Cerebellar cortex (tissue), 1 donor: ENCODE results near the gene LRWD1.
"Not testable (repeated sequence)": the region's sequence is repeated elsewhere in the genome, so short reads cannot be mapped to it uniquely, and the experiment has no call there.

Experiments used
- DNase-seq: peaks from one replicate; pipeline ENCODE4 v3.0.0-alpha.2; 2015; ENCODE audit warnings: low spot score

LRWD1 gene

DNA sequence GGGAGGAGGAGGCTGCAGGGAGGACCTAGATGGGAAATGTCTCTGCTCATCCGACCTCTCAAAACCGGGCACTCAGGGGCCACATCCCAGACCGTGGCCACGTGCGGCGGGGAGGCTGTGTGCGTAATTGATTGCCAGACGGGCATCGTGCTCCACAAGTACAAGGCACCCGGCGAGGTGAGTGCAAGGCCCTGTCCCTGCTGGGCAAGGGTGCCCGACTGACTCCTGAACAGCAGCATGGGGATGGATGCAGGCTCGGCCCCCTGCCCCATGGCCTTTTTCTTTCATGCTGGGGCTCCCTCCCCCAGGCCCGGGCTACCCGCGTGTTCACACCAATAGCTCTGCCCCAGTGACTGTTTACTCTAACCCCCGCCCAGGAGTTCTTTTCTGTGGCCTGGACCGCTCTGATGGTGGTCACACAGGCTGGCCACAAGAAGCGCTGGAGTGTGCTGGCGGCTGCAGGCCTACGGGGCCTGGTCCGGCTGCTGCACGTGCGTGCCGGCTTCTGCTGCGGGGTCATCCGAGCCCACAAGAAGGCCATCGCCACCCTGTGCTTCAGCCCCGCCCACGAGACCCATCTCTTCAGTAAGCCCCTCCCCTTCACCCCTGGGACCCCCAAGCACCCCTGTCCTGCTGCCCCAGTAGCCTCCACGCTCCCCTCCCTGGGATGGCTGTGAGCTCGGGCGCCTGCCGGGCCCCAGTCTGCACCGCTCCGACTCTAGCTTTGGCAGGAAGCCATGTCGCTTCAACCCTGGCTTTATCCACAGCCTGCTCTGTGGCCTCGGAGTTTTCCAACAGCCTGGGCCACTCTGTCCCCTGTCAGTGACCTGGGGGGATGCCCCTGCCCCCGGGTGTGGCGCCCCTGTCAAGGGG is 3.9 kb downstream of the LRWD1 start:
- peak; percentile 64 for DNase-seq

DNA sequence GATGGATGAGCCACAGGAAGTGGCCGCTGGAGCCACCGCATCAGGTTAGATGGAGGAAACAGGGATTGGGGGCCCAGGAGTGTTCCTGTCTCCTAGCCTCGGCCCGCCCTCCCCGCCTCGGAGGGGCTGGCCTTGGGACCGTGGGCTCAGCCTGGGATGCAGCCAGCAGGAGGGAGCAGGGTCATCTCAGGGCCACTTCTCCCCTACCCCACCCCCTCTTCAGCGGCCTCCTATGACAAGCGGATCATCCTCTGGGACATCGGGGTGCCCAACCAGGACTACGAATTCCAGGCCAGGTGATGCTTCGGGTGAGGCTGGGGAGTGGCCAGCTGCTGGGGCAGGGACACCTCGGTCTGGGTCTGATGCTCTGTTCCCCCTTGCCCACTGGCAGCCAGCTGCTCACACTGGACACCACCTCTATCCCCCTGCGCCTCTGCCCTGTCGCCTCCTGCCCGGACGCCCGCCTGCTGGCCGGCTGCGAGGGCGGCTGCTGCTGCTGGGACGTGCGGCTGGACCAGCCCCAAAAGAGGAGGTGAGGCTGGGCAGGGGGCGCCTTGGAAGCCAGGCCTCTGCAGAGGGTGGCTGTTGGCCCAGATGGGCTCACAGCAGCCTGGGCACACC is 4.7 kb downstream of the LRWD1 start:
- DNase-seq: no peak

DNA sequence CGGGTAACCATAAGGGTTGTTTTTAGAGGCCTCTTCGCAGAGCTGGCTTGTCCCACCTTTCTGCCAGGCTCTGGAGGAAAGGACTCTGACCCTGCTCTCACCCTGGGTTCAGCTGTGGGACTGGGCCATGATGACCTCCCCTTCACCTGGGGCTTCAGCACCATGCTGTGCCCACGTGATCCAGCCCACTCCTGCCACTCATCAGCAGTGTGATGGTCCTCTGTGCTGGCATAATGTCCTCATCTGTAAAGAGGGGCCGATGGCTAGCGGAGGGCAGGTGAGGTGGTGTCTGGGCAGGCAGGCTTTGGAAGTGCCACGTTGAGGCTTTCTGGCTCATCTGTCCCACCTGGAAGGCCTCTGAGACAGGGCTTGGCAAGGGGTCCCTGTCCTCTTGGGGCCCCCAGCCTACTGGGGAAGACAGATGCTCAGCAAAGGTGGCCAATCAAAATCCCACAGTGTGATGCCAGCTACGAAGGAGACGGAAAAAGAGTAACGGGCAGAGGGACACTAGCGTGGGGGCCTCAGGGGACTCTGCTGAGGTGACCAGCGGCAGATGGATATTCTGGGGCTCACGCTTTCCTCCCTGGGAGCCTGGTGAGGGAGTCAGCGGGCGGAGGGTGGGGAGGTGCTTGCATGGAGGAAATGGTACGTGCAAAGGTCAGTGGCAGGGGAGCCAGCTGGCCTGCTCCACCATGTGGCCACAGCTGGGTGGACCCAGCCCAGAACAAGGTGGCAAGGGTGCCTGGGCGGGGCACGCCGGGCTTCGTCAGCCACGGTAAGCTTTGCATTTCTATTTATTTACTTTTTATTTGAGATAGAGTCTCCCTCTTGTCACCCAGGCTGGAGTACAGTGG is 5.4 kb downstream of the LRWD1 start:
- DNase-seq: no peak

DNA sequence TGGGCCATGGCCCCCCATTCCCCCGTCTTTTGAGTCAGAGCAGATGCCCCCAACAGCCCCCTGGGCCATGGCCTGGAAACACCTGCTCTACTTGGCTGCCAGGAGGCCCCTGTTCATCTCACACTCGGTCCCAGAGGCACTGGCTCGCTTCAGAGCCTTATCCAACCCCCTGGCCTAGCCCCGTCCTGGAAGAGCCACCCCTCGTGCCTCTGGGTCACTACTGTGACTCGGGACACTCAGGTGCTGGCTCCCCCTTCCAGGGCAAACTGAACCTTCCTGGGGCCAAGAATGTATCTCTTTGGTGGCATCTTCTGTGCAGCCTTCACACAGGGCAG is 7.0 kb downstream of the LRWD1 start:
- no peak for DNase-seq

DNA sequence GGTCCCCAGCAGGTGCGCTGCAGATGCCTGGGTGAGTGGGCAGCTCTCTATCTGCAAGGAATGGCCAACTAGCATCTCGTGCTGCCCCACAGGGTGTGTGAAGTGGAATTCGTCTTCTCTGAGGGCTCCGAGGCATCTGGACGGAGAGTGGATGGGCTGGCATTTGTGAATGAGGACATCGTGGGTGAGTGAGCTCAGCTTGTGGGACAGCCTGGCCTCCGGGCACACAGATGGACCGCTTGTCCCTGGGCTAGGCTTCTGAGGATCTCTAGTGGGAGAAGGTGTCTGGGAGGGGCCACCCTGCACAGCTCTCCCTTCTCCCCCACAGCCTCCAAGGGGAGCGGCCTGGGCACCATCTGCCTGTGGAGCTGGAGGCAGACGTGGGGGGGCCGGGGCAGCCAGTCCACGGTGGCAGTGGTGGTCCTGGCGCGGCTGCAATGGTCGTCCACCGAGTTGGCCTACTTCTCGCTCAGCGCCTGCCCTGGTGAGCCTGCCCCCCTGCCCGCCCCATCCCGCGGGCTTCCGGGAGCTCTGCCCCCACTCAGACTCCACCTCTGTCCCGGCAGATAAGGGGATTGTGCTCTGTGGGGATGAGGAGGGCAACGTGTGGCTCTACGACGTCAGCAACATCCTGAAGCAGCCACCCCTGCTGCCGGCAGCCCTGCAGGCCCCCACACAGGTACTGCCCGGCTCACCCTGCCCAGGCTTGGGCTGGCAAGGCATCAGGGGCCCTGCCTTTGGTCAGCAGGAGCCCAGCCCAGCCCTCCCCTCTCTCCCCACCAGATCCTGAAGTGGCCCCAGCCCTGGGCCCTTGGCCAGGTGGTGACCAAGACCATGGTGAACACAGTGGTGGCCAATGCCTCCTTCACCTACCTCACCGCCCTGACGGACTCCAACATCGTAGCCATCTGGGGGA is 7.6 kb downstream of the LRWD1 start:
- peak; percentile 82 for DNase-seq

DNA sequence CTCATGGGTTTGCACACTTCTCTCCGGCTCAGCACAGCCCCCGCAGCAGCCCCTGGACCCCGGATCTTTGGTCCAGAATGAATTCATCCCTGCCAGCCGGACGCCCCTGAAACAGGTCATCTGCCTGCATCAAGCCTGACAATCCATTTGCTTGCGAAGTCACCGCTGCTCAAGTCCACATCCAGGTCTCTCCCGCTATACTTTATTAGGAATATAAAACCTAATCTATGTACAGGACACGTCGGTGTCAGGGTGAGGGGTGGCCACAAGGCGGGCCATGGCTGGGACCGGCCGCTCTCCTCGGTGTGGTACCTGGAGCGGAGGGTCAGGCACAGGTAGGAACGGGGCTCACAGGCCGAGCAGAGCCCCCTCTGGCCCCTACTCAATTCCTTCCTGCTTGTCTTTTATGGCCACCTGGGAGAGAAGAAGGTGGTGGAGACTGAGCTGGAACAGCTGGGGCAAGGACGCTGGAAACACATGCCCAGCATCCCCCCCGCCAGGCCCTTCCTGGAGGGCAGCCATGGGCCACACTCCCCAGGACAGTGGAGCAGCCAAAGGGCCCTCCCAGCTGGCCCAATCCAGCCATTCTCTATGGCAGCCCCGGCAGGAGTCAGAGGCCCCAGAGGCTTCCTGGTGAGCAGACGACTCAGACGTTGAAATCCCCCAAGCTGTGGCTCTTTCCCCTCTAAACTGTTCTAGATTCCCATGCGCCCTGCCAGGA is 8.6 kb downstream of the LRWD1 start:
- no peak for DNase-seq

DNA sequence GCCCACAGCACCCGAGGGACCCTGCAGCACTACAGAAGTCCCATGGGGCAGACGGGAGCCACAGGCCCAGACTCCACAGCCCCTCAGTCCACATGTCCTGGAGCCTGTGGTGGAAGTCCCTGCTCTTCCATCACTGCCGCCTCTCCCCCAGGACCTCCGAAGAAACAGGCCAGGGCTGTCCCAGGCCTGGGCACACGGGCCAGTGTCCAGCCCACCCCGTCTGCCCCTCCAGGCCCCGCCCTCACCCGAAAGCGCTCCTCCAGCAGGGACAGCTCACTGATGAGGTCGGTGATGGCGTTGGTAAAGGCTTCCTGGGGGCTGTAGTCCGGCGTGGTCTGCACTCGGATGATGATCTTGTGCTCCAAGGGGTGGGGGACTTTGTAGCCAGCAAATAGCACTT is 9.3 kb downstream of the LRWD1 start:
- not testable (repeated sequence) for DNase-seq

DNA sequence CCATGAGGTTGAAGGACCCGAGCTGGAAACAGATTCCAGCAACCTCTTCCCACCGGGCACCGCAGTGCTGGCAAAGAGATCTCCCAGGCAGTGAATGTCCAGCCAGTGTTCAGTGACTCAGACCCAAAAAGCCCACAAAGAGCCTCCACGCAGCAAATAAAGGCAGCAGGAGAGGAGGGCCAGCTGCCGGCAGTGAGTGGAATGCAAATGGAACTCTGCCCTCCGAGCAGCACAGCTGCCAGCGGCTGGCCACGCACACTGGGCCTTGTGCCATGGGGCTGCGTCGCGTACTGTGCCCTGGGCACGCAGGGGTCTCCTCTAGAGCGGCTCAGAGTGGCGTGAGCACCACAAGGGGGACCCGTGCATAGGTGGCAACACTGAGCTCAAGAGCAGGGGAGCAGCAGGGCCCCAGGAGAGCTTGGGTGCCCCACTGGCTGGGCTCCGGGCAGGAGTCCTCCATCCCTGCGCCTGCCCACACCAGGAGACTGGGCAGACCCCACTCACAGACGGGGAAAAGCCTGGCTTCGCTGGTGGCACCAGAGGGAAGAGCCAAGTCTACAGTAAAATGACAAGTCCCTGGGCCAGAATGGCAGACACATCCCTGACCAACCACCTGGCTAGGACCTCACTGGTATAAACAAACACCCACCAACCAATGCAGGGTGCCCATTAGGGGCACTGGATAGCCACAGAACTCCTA is 10.1 kb downstream of the LRWD1 start:
- not testable (repeated sequence) for DNase-seq

DNA sequence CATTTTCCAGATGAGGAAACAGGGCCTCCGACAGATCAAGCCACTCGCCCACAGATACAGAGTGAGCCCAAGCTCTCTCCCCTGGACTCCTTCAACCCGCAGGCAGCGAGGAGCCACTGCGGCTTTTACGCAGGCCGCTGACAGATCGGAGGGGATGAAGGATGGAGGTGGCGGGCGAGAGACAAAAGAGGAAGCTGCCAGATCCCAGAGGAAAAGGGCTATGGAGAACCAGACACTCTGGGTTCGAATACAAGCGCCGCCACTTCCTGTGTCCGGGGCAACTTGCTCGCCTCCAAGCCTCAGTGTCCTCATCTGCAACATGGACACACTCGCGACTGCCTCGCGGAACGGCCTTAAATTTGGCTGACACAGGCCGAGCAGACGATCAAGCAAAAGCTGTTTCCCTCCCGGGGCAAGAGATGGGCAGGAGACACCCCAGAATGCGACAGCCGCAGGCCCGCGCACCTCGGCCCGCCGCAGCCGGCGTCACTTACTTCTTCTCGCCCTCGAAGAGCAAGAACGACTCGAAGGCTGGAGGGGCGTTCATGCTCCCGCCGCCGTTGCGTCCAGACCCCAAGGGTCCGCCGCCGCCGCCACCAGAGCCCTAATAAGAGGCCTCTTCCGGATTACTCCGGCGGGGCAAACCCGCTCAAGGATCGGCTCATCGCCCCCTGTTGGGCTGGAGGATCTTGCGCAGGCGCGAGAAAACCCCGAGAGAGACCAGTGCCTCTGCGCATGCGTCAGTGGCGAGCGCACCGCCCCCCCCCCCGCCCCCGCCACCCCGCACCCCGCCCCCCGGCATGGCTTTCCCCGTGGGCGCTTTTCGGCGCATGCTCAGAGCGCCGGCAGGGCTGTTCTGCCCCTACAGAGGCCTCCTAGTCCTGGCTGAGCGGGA is 13.8 kb downstream of the LRWD1 start, which contains the start of gene POLR2J:
POLR2J (minus strand) TSS at position 609 of the 895 bp plus-strand sequence; CDS start at position 547, 62 bp downstream.
- DNase-seq: peak; percentile 73

DNA sequence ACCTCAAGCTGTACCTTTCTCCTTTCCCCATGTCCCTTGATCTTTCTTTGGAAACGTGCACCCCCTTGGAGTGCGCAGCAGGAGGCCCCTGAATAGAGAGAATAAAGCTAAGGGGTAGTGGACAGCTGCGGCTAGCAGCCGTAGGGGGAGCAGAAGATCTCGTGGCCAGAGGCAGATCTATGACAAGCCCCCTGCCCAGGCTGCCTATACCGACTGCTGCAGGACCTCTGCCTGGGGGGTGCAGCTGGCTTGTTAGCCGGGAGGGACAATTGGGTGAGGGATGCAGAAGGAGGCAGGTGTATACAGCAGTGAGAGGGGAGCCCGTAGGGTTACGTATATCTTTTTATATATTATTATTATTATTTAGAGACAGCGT is 14.4 kb downstream of the LRWD1 start:
- not testable (repeated sequence) for DNase-seq

DNA sequence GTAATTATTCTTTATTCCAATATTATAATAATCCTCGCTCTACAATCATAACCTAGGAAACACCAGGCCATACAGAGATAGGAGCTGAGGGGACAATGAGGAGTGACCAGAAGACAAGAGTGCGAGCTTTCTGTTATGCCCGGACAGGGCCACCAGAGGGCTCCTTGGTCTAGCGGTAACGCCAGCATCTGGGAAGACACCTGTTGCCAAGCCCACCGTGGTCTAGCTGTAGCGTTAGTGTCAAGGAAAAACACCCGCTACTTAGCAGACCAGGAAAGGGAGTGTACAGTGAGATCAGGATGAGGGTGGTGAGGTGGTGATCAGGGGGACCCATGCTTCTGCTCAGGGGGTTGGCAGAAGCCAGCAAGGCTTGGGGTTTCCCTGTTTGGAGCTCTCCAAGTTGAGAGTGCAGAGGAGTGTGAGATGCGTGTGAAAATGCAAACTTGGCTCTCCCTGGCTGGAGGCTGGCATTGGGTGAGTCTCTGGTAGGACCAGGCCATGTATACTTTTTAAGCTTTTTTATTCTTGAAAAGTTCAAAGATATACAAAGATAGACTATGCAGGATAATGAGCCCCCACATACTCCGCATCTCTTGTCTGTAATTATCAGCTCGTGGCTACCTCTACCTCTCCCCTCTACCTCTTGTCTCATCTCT is 15.3 kb downstream of the LRWD1 start:
- DNase-seq: not testable (repeated sequence)

DNA sequence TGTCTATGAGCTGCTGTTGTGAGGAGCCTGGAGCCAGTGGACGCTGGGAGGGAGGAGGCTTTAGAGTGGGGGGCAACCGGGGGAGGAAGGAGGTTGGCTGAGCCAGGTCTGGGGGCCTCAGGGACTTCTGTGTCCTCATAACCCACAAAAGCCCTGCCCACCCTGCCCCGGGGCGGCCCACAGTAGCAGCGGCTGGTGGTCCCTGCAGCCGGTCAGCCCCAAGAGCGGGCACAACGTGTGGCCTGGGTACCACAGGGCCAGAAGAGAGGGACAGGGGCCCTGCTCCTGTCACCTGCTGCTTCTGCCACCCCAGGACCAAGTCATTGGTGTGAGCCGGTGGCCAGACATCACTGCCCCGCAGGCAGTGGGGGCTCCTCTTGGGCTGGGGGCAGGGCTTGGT is 17.2 kb downstream of the LRWD1 start:
- DNase-seq: not testable (repeated sequence)

DNA sequence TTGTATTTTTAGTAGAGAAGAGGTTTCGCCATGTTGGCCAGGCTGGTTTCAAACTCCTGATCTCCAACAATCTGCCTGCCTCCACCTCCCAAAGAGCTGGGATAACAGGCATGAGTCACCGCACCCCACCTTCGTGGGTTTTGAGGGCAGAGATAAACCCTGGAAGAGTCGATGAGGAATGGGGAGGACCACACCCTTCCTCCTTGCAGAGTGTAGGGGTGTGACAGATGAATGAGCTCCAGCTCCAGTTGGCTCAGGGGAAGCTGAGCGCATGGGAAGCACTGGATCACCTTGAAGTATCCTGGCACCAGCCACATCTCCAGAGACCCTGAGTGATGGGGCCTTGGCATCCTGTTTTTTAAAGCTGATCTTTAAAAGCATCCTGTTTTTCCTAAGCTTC is 19.5 kb downstream of the LRWD1 start:
- not testable (repeated sequence) for DNase-seq

DNA sequence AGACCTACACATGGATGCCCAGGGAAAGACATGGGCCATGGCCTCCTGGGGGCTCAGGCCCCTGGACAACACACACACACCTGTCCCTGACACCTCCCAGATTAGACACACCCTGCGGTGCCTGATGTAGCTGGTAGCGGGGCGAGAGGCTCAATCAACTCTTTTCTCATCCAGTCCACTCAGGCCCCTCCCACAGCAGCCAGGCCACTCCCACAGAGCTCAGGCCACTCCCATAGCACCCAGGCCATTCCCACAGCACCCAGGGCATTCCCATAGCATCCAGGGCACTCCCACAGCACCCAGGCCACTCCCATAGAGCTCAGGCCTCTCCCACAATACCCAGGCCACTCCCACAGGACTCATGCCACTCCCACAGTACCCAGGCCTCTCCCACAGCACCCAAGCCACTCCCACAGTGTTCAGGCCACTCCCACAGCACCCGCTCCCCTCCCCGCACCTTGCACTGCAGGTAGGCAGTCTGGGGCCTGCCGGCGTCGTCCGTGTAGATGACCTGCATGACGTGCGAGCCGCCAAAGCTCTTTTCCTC is 25.8 kb downstream of the LRWD1 start:
- DNase-seq: not testable (repeated sequence)

DNA sequence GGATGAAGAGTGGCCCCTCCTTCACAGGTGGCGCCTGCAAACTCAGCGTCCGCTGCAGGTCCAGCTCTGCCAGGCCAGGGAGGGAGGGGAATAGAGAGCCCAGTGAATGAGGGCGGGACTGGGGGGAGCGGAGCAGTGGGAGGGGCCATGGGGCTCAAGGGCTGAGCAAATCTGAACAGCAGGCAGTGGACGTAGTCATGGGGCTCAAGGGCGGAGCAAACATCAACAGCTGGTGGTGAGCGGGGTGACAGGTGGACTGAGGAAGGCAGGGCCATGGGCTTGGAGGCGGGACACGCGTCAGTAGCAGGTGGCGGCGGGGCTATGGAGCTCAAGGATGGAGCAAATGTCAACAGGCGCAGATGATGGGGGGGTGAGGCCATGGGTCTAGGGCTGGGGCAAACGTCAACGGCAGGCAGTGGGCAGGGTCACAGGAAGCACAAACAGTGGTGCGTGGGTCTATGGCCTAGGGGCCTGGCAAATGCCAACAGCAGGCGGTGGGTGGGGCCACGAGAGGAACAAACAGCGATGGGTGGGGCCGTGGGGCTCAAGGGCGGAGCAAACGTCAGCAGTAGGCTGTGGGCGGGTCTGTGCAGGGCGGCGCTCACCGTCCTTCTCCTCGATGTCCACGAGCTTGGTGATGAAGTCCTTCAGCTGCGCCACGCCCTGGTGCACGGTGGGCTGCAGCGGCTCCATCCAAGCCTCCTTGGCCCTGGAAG is 28.6 kb downstream of the LRWD1 start:
- not testable (repeated sequence) for DNase-seq

DNA sequence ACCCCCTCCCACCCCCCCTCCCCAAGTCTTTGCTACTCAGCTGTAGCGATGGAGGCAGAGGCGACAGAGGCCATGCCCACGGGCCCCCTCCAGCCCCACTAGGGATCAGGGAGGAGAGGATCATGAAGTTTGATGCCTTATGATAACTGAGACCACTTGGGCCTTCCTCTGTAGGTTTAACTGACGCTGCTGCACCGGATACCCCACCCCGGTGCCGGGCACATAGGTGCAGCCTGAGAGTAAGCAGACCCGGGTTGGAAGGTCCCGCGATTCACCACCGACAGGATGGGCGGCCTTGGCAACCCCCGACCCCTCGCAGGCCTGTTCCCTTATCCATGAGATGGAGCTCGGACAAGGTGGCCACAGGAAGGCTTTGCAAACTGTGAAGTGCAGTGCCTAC is 29.2 kb downstream of the LRWD1 start:
- not testable (repeated sequence) for DNase-seq

DNA sequence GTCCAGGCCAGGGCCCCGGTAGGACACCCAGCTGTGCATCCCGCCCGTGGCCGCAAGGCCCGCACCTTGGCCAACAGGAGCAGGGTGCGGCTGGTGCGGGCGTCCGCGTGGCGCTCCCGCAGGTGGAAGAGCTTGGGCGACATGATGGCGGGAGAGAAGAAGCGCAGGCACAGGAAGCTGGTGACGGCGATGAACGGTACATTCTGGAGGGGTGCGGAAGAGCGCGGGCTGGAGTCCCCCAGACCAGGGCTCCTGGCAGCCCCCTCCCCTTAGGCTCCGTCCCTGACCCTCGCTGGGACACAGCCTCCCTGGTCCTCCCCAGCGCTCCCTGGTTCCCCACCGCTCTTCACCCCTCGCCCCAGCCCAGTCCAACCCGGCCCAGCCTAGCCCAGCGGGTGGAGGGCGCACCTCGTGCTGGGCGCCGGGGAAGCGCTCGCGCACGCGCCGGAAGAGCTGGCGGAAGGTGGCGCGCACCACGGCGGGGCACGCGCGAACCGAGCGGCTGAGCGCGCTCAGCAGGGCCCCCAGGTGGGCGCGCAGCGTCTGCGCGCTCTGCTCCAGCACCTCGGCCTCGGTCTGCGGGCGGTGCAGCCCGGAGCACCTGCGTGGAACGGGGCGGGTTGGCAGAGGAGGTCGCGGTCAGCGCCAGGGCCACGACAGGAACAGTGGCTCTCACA is 29.8 kb downstream of the LRWD1 start:
- not testable (repeated sequence) for DNase-seq
